HG03066 (cell line): ENCODE results near the gene NCKAP5.

Source experiments
- ATAC-seq: cut with Tn5 transposase; IDR thresholded peaks from one replicate; pipeline ENCODE4 v1.9.1; 2021; ENCODE audit warnings: low read depth; ENCODE audit not compliant: unreplicated experiment

The NCKAP5 gene

GRCh38 chr2:133409581-133410285 is 158.5 kb downstream of the NCKAP5 start:
- no peak for ATAC-seq

GRCh38 chr2:133408671-133409070 is 159.6 kb downstream of the NCKAP5 start:
- ATAC-seq: no peak

- ATAC-seq: no peak
Measured at GRCh38 chr2:133407341-133407740, 160.9 kb downstream of the NCKAP5 start.

- ATAC-seq: no peak
Measured at GRCh38 chr2:133405252-133405651, 163.0 kb downstream of the NCKAP5 start.

- no peak for ATAC-seq
Measured at GRCh38 chr2:133400411-133400810, 167.9 kb downstream of the NCKAP5 start.

- no peak for ATAC-seq
Measured at GRCh38 chr2:133393895-133394294, 174.4 kb downstream of the NCKAP5 start.

GRCh38 chr2:133390156-133390555 is 178.1 kb downstream of the NCKAP5 start:
- no peak for ATAC-seq

GRCh38 chr2:133389569-133389968 is 178.7 kb downstream of the NCKAP5 start:
- no peak for ATAC-seq

- ATAC-seq: no peak
Measured at GRCh38 chr2:133382566-133382965, 185.7 kb downstream of the NCKAP5 start.

- no peak for ATAC-seq
Measured at GRCh38 chr2:133380991-133381390, 187.3 kb downstream of the NCKAP5 start.

GRCh38 chr2:133378928-133379549 is 189.2 kb downstream of the NCKAP5 start:
- ATAC-seq: no peak

GRCh38 chr2:133378386-133378785 is 189.9 kb downstream of the NCKAP5 start:
- ATAC-seq: no peak

- ATAC-seq: no peak
Measured at GRCh38 chr2:133377599-133377998, 190.7 kb downstream of the NCKAP5 start.

- ATAC-seq: no peak
Measured at GRCh38 chr2:133377021-133377481, 191.2 kb downstream of the NCKAP5 start.

- no peak for ATAC-seq
Measured at GRCh38 chr2:133374781-133375180, 193.5 kb downstream of the NCKAP5 start.

GRCh38 chr2:133371286-133371685 is 197.0 kb downstream of the NCKAP5 start:
- no peak for ATAC-seq

- ATAC-seq: no peak
Measured at GRCh38 chr2:133369901-133370658, 198.2 kb downstream of the NCKAP5 start.

- no peak for ATAC-seq
Measured at GRCh38 chr2:133365117-133365516, 203.1 kb downstream of the NCKAP5 start.

- no peak for ATAC-seq
Measured at GRCh38 chr2:133364636-133365035, 203.6 kb downstream of the NCKAP5 start.

GRCh38 chr2:133363884-133364283 is 204.4 kb downstream of the NCKAP5 start:
- ATAC-seq: no peak

- no peak for ATAC-seq
Measured at GRCh38 chr2:133362061-133362476, 206.2 kb downstream of the NCKAP5 start.
